Right cardiac atrium (tissue), 5 donors: ENCODE measurements around the gene C1QL1. TPM values are rescaled to one million over a fixed set of nuclear protein-coding genes. Genes with fewer than 3 reads are reported as not detected.
A peak's percentile ranks its signal among the peaks of the same experiment; 100 is the strongest.

Experiments
- ATAC-seq, 2 donors: fragments of 200-7000 bp; cut with Tn5 transposase; one replicate each; pipeline versions ENCODE4 v1.8.0 to v1.9.1; 2020; ENCODE audit warnings: moderate library complexity in 2 of 2, mild to moderate bottlenecking in 1 of 2
- DNase-seq, 3 donors: peaks; one replicate each; pipeline ENCODE4 v3.0.0-alpha.2; 2020
- H3K27ac ChIP-seq: one replicate; pipeline ENCODE4 v1.5.1; 2013; ENCODE audit warnings: mild to moderate bottlenecking, low read length, control low read depth, moderate library complexity
- H3K27me3 ChIP-seq: one replicate; pipeline ENCODE4 v1.6.1; 2013; ENCODE audit not compliant: control insufficient read depth, insufficient read depth
- H3K4me1 ChIP-seq: one replicate; pipeline ENCODE4 v1.6.1; 2013; ENCODE audit warnings: low read length; ENCODE audit not compliant: control insufficient read depth, insufficient read depth
- H3K4me3 ChIP-seq: one replicate; pipeline ENCODE4 v1.5.1; 2013; ENCODE audit warnings: low read length, control low read depth
- H3K9me3 ChIP-seq: one replicate; pipeline ENCODE4 v1.6.1; 2013; ENCODE audit warnings: low read length; ENCODE audit not compliant: control insufficient read depth
- WGBS: extraction: QIAGEN DNeasy Blood & Tissue Kit; methylation state at CpG from one replicate; pipeline ENCODE4 v1.1.7; 2013; 5-methylcytosine and 5-hydroxymethylcytosine counted together
- intact Hi-C, 4 donors: fragments of 100-400 bp; cut with DNase I; formaldehyde crosslinking; loops; one replicate each; pipeline versions ENCODE4 v1.11.0 to v1.14.0; 2022 to 2023
- polyA plus RNA-seq: library from polyadenylated mRNA; stranded (reverse); fragments of 200-250 nt; gene quantifications from one replicate; pipeline ENCODE4 v1.2.3, GENCODE V29; 2013
- total RNA-seq, 4 donors: library from RNA; stranded (reverse); fragmentation: NEBNext Ultra II Directional; extraction: Animal tissue kit (Norgen Biotek cat#: 25700); gene quantifications; one replicate each; pipeline ENCODE4 v1.2.1, GENCODE V29; 2021
- donor health status: healthy with polysubstance abuse.
- donor health status: DM: no; HTN: yes; CAD: no.
- donor health status: DM: no; HTN: no; CAD: no.
- donor health status: DM: no; HTN: yes; CAD: no; lungs with severe emphysema.
- donor health status: DM: yes; HTN: yes; CAD: no.

C1QL1 gene
- total and polyA plus RNA-seq, 5 donors = 0.81 to 2.0 (median 1.6) TPM

GRCh38 chr17:44988044-44988942, 20.2 kb upstream of the C1QL1 start:
- Histone ChIP-seq H3K27ac (no peak overlapping the region), H3K27me3 (no peaks in the 10 kb centered on the region), H3K9me3 (no peaks in the 10 kb centered on the region), H3K4me1 (no peaks in the 10 kb centered on the region), H3K4me3 (no peak overlapping the region)
- ATAC-seq = no peak
- no peak for DNase-seq
- intact Hi-C loops = no loop called here
- 63% methylated on average over 34 of the region's 34 CpGs for WGBS

DNA sequence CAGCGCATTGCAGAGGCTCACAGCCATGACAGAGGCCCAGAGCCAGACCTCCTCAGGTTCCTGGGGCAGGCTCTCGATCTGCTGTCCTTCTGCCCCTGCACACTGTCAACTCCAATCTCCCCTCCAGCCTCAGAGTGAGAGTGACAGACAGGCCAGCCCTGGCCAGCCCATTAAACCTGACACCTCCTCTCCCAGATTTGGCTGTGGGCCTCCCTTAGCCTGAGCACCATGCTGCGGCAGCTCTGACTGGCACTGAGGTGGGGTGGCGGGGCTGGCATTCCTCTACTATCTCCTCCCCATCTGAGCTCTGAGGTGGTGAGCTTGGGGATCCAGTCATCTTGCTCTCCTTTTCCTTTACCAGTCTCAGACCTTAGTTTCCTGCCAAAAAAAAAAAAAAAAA, 15.5 kb upstream of the C1QL1 start:
- no peak overlapping the region for H3K4me3 ChIP-seq
- ATAC-seq = peak; percentile 78 to 82
- intact Hi-C loops = no loop called here
- 67% methylated on average over 4 of the region's 4 CpGs for WGBS
- H3K4me1 ChIP-seq = no peaks in the 10 kb centered on the region
- peak overlapping the region; percentile 75 for H3K27ac ChIP-seq
- H3K27me3 ChIP-seq = no peaks in the 10 kb centered on the region
- peak; percentile 37 to 81 (median 80) for DNase-seq
- H3K9me3 ChIP-seq = no peaks in the 10 kb centered on the region

- Histone ChIP-seq H3K9me3 (no peaks in the 10 kb centered on the region), H3K4me1 (no peaks in the 10 kb centered on the region), H3K27ac (no peak overlapping the region), H3K4me3 (no peak overlapping the region), H3K27me3 (no peaks in the 10 kb centered on the region)
- intact Hi-C loops = no loop called here
- WGBS = 96% methylated on average over 3 of the region's 3 CpGs
- DNase-seq (no peak), ATAC-seq (no peak)
Observed at GRCh38 chr17:44982113-44982702, 14.1 kb upstream of the C1QL1 start.

DNA sequence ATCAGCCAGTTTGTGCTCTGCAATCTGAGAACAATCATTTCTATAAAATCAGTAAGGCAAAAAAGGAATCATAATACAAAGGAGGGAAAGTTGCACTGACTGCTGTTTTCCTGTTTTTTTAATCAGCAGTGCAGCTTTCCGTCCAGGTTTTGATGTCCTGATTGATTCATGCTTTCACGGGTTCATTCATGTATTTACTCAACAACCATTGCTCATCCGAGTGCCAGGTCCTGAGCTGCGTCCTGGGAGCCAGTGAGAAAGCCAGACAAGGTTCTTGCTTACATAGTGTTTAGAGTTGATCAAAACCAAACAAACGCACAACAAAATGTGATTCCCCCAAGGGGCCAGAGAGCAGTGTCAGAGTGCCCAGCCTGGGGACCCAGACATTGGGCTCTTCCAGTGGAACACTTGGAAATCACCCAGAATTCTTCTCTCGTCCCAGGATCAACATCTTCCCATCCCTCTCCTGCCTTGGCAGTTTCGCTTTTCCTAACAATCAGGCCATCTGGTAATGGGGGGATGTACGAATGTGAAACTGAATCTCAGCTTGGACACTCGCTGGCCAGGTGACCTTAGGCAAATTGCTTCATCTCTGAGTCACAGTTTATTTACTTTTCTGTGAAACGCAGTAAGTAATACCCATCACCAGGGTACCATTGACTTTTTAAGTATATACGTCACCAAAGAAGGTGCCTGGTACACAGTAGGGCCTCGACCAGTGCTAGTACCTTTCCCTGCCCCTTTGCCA, 13.3 kb upstream of the C1QL1 start:
- intact Hi-C loops = no loop called here
- H3K4me3 ChIP-seq = no peak overlapping the region
- WGBS = 54% methylated on average over 12 of the region's 12 CpGs

DNA sequence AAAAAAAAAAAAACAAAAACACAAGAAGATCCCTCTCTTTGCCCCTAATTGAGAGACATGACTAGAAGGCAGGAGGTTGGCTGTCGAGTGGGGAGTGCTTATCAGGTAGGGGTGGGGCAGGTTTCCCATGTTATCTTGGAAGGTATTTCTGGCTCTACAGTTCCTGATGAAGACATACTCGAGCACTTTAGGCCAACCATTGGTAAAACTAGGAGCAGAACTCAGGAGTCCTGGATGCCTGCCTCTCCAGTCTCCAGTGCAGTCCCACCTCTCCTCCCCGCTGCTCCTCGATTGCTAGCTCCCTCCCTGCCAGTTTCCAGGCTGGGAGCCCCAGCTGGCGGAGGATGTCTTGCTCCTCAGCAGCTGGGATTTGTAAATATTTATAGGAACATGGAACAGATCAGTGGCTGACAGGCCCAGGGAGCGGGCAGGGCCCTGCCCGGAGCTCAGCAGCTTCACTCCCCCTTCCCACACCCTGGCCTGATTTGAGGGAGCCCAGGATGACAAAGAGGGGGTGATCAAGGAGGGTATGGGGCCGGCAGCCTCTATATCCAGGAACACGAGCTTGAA, 11.4 kb upstream of the C1QL1 start:
- WGBS = 31% methylated on average over 9 of the region's 9 CpGs
- H3K9me3 ChIP-seq = no peaks in the 10 kb centered on the region
- H3K4me3 ChIP-seq = no peak overlapping the region
- intact Hi-C loops = no loop called here
- H3K27ac ChIP-seq = peak overlapping the region; percentile 46
- no peaks in the 10 kb centered on the region for H3K27me3 ChIP-seq
- ATAC-seq = peak; percentile 10 to 11
- H3K4me1 ChIP-seq = no peaks in the 10 kb centered on the region
- peak in 2 of 3 donors; percentile 63 to 70 for DNase-seq

More for the DNA sequence above, 13.3 kb upstream of the C1QL1 start:
- Histone ChIP-seq H3K27me3 (no peaks in the 10 kb centered on the region), H3K9me3 (no peaks in the 10 kb centered on the region), H3K4me1 (no peaks in the 10 kb centered on the region), H3K27ac (no peak overlapping the region)
- DNase-seq (no peak), ATAC-seq (no peak)

GRCh38 chr17:44978807-44979206, 10.7 kb upstream of the C1QL1 start:
- 81% methylated on average over 5 of the region's 5 CpGs for WGBS
- intact Hi-C loops = no loop called here
- Histone ChIP-seq H3K4me1 (no peaks in the 10 kb centered on the region), H3K4me3 (no peak overlapping the region), H3K27me3 (no peaks in the 10 kb centered on the region), H3K27ac (no peak overlapping the region), H3K9me3 (no peaks in the 10 kb centered on the region)
- no peak for ATAC-seq
- no peak for DNase-seq

- peak in 1 of 2 donors; percentile 9 for ATAC-seq
- 11% methylated on average over 7 of the region's 7 CpGs for WGBS
- H3K9me3 ChIP-seq = no peaks in the 10 kb centered on the region
- H3K27ac ChIP-seq = peak overlapping the region; percentile 43
- H3K4me1 ChIP-seq = no peaks in the 10 kb centered on the region
- intact Hi-C loops = no loop called here
- no peaks in the 10 kb centered on the region for H3K27me3 ChIP-seq
- peak in 1 of 3 donors; percentile 61 for DNase-seq
- H3K4me3 ChIP-seq = no peak overlapping the region
Observed at GRCh38 chr17:44977814-44978550, 9.9 kb upstream of the C1QL1 start.

- intact Hi-C loops = no loop called here
- H3K27ac ChIP-seq = no peak overlapping the region
- no peaks in the 10 kb centered on the region for H3K9me3 ChIP-seq
- WGBS = 68% methylated on average over 3 of the region's 3 CpGs
- H3K4me1 ChIP-seq = no peaks in the 10 kb centered on the region
- ATAC-seq (no peak), DNase-seq (peak in 1 of 3 donors; percentile 1)
- H3K4me3 ChIP-seq = no peak overlapping the region
- H3K27me3 ChIP-seq = no peaks in the 10 kb centered on the region
Observed at GRCh38 chr17:44977065-44977464, 9.0 kb upstream of the C1QL1 start.

DNA sequence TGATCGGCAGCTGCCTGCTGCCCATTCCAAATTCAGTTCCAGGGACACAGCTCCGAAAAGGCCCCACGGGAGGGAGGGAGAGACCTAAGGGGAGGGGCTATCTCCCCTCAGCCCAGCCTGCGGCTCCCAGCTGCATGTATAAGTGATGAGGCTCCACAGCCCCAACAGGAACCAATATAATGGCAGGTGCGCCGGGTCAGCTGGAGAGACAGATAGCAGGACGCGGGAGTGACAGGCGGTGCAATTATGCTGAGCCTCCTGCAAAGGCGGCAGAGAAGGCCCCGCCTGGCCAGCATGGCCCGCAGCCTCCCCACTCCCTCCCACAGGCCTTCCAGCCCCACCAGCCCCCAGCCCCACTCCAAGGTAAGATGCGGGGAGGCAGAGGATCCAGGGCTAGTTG, 8.1 kb upstream of the C1QL1 start:
- H3K27ac ChIP-seq = no peak overlapping the region
- H3K27me3 ChIP-seq = no peaks in the 10 kb centered on the region
- ATAC-seq (no peak), DNase-seq (peak in 1 of 3 donors; percentile 40)
- no peaks in the 10 kb centered on the region for H3K4me1 ChIP-seq
- H3K9me3 ChIP-seq = no peaks in the 10 kb centered on the region
- H3K4me3 ChIP-seq = no peak overlapping the region
- 51% methylated on average over 13 of the region's 13 CpGs for WGBS
- intact Hi-C loops = no loop called here

GRCh38 chr17:44972953-44973352, 4.8 kb upstream of the C1QL1 start:
- 76% methylated on average over 6 of the region's 6 CpGs for WGBS
- H3K9me3 ChIP-seq = no peaks in the 10 kb centered on the region
- no peak overlapping the region for H3K4me3 ChIP-seq
- intact Hi-C loops = no loop called here
- H3K27me3 ChIP-seq = no peaks in the 10 kb centered on the region
- no peak overlapping the region for H3K27ac ChIP-seq
- DNase-seq (no peak), ATAC-seq (no peak)
- peaks cover 4% of the 10 kb centered on the region for H3K4me1 ChIP-seq
